Measurements from ENCODE around the gene INTS14.
A peak's percentile ranks its signal among the peaks of the same experiment; 100 is the strongest.
"Not testable (repeated sequence)": the region's sequence is repeated elsewhere in the genome, so short reads cannot be mapped to it uniquely, and the experiment has no call there.

The INTS14 gene

DNA sequence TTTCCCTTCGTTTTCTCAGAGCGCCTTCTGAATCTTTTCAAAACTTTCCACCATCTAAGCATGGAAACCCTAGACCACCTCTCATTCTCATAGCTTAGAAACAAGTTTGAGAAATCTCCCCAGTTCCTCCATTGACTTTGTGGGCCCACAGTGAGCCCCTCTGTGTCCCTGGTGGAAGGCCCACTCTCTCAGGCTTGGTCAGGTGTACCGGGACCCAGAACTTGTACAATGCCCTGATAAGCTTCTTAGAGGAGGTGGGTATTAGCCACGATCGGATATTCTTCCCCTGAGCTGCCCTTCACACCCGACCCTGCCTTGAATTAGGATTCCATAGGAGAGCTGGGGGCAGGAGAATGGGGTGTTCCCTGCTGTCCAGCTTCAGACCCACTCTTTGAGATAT, 10.7 kb upstream of the INTS14 start, which contains the start of gene SLC24A1:
TSS of gene SLC24A1 (plus strand) at position 301 of the 400 bp plus-strand sequence. CDS start 2,143 bp downstream, outside the sequence.
- no peak for DNase-seq (ENCODE audit: low read depth)
- no peak for TF ChIP-seq CTCF (conservative IDR thresholded peaks at IDR 0.05; ENCODE audit: control insufficient read depth, insufficient read depth, low read depth, low read length)
- H3K4me3 ChIP-seq (ENCODE audit: control insufficient read depth, low read depth, low read length), result no peak within 1 kb of the TSS

DNA sequence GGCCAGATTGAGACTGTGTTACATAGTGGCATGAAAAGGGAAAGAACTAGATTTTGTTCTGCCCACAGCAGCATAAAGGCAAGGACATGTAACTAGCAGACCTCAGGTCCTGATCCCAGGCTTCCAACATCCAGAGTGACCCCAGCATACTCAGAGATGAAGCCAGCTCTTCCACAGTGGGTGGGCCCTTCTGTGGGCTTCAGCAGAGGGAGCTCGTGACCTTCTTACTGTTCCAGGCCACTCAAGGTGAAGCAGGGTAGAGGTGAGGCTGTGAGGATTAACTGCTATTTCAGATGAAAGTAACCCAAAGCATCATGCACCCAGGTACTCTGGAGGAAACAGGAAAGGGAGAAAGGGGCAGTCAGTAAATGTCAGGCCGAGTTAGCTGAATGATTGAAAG, 9.9 kb upstream of the INTS14 start:
- DNase-seq (ENCODE audit: low read depth), result no peak
- no peak for TF ChIP-seq CTCF (conservative IDR thresholded peaks at IDR 0.05; ENCODE audit: control insufficient read depth, insufficient read depth, low read depth, low read length)
- no peak overlapping the region for H3K4me3 ChIP-seq (ENCODE audit: control insufficient read depth, low read depth, low read length)

GRCh38 chr15:65619626-65620290, 8.8 kb upstream of the INTS14 start:
- DNase-seq (ENCODE audit: low read depth), result no peak
- H3K4me3 ChIP-seq (ENCODE audit: control insufficient read depth, low read depth, low read length), result no peak overlapping the region
- TF ChIP-seq CTCF (conservative IDR thresholded peaks at IDR 0.05; ENCODE audit: control insufficient read depth, insufficient read depth, low read depth, low read length), result no peak

DNA sequence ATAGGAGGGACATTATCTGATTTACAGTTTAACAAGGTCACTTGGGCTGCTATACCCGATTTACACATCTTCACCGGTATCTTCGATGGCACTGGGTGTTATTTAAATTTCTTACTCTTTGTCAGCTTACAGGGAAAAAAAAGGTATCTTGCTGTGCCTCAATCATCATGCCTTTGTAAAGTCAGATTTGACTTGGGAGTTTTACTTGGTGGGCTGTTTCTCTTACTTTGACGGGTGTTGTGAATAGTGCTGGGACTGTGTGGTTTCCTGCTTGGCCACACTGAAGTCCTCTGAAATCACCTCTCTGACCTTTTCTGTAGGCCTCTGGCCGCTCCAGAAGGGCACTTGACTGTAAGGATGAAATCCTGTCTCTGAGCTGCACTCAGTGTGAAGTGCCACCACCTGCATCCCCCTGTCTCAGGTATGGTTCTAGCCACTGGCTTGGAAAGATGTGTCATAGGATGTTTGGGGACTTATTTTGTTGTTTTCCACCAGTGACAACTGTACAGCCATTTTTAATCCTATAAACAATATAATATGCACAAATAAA, 7.7 kb upstream of the INTS14 start:
- no peak overlapping the region for H3K4me3 ChIP-seq (ENCODE audit: control insufficient read depth, low read depth, low read length)
- TF ChIP-seq CTCF (conservative IDR thresholded peaks at IDR 0.05; ENCODE audit: control insufficient read depth, insufficient read depth, low read depth, low read length), result no peak
- DNase-seq (ENCODE audit: low read depth), result no peak

DNA sequence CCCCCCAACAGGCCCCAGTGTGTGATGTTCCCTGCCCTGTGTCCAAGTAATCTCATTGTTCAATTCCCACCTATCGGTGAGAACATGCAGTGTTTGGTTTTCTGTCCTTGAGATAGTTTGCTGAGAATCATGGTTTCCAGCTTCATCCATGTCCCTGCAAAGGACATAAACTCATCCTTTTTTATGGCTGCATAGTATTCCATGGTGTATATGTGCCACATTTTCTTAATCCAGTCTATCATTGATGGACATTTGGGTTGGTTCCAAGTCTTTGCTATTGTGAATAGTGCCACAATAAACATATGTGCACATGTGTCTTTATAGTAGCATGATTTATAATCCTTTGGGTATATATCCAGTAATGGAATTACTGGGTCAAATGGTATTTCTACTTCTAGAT, 5.0 kb upstream of the INTS14 start:
- not testable (repeated sequence) for H3K4me3 ChIP-seq (ENCODE audit: control insufficient read depth, low read depth, low read length); DNase-seq (ENCODE audit: low read depth)

GRCh38 chr15:65612949-65613744, 2.2 kb upstream of the INTS14 start:
- DNase-seq (ENCODE audit: low read depth), result no peak
- H3K4me3 ChIP-seq (ENCODE audit: control insufficient read depth, low read depth, low read length), result no peak overlapping the region
- TF ChIP-seq CTCF (conservative IDR thresholded peaks at IDR 0.05; ENCODE audit: control insufficient read depth, insufficient read depth, low read depth, low read length), result no peak

GRCh38 chr15:65612616-65612946, 1.6 kb upstream of the INTS14 start:
- no peak overlapping the region for H3K4me3 ChIP-seq (ENCODE audit: control insufficient read depth, low read depth, low read length)
- peak; percentile 67 for DNase-seq (ENCODE audit: low read depth)
- no peak for TF ChIP-seq CTCF (conservative IDR thresholded peaks at IDR 0.05; ENCODE audit: control insufficient read depth, insufficient read depth, low read depth, low read length)
